Measurements from ENCODE around the gene LHX4. TPM values are rescaled to one million over a fixed set of nuclear protein-coding genes. Genes with fewer than 3 reads are reported as not detected.
A peak's percentile ranks its signal among the peaks of the same experiment; 100 is the strongest.

Gene LHX4
- total RNA-seq, 2 donors from 2014 or later, result not detected

- no peak overlapping the region for H3K27ac ChIP-seq
- DNase-seq (no peak), ATAC-seq (no peak)
- H3K4me1 ChIP-seq, result peaks cover 21% of the 10 kb centered on the region
- intact Hi-C loops (cut with DNase I), result loop anchor here (10.0 kb wide), 1 partner anchor 230 kb away; no protein-coding TSS in a partner anchor
- no peak for TF ChIP-seq POLR2A (IDR thresholded peaks at IDR 0.05)
- no peak for TF ChIP-seq CTCF (IDR thresholded peaks at IDR 0.05)
- no peaks in the 10 kb centered on the region for H3K27me3 ChIP-seq
- H3K36me3 ChIP-seq (replicated peaks in 1 of 2; ENCODE audit: insufficient read depth in 1 of 2, low read depth in 2 of 2), result no peaks in the 10 kb centered on the region
- WGBS, 2 donors, result 89 to 91% methylated on average over 11 of the region's 11 CpGs
- no peak overlapping the region for H3K4me3 ChIP-seq
- H3K9me3 ChIP-seq, result no peaks in the 10 kb centered on the region
Observed at GRCh38 chr1:180254854-180255253, 24.8 kb downstream of the LHX4 start.

- ATAC-seq, result no peak
- Histone ChIP-seq H3K9me3 (no peaks in the 10 kb centered on the region), H3K27me3 (no peaks in the 10 kb centered on the region), H3K4me1 (peaks cover 21% of the 10 kb centered on the region), H3K4me3 (no peak overlapping the region), H3K27ac (no peak overlapping the region), H3K36me3 (replicated peaks in 1 of 2; ENCODE audit: insufficient read depth in 1 of 2, low read depth in 2 of 2) (no peaks in the 10 kb centered on the region)
- TF ChIP-seq CTCF (IDR thresholded peaks at IDR 0.05) (no peak), POLR2A (IDR thresholded peaks at IDR 0.05) (no peak)
- DNase-seq, result no peak
- intact Hi-C loops (cut with DNase I), result loop anchor here (10.0 kb wide), 1 partner anchor 229 kb away; no protein-coding TSS in a partner anchor
- 78 to 84% methylated on average over 15 to 18 of the region's 18 CpGs for WGBS, 2 donors
Observed at GRCh38 chr1:180255536-180256340, 25.7 kb downstream of the LHX4 start.

- Histone ChIP-seq H3K27me3 (no peaks in the 10 kb centered on the region), H3K4me1 (peaks cover 24% of the 10 kb centered on the region), H3K9me3 (no peaks in the 10 kb centered on the region), H3K27ac (no peak overlapping the region), H3K36me3 (replicated peaks in 1 of 2; ENCODE audit: insufficient read depth in 1 of 2, low read depth in 2 of 2) (no peaks in the 10 kb centered on the region), H3K4me3 (no peak overlapping the region)
- TF ChIP-seq POLR2A (IDR thresholded peaks at IDR 0.05) (no peak), CTCF (IDR thresholded peaks at IDR 0.05) (no peak)
- ATAC-seq (peak; percentile 38), DNase-seq (peak in 3 of 4 donors; percentile 39 to 50 (median 46))
- intact Hi-C loops (cut with DNase I), result loop anchor here (10.0 kb wide), 1 partner anchor 228 kb away; no protein-coding TSS in a partner anchor
- 57 to 63% methylated on average over 14 to 15 of the region's 15 CpGs for WGBS, 2 donors
Observed at GRCh38 chr1:180256341-180257027, 26.4 kb downstream of the LHX4 start.

- Histone ChIP-seq H3K4me1 (peaks cover 28% of the 10 kb centered on the region), H3K9me3 (no peaks in the 10 kb centered on the region), H3K27me3 (no peaks in the 10 kb centered on the region), H3K4me3 (no peak overlapping the region), H3K27ac (no peak overlapping the region), H3K36me3 (replicated peaks in 1 of 2; ENCODE audit: insufficient read depth in 1 of 2, low read depth in 2 of 2) (no peaks in the 10 kb centered on the region)
- ATAC-seq (no peak), DNase-seq (no peak)
- intact Hi-C loops (cut with DNase I), result loop anchor here (10.0 kb wide), 1 partner anchor 228 kb away; no protein-coding TSS in a partner anchor
- 57 to 59% methylated on average over 5 of the region's 5 CpGs for WGBS, 2 donors
- no peak for TF ChIP-seq POLR2A (IDR thresholded peaks at IDR 0.05)
Observed at GRCh38 chr1:180257028-180257386, 26.9 kb downstream of the LHX4 start.

GRCh38 chr1:180257486-180257885 is 27.4 kb downstream of the LHX4 start:
- intact Hi-C loops (cut with DNase I), result loop anchor here (10.0 kb wide), 1 partner anchor 227 kb away; no protein-coding TSS in a partner anchor
- no peak for ATAC-seq
- 79 to 82% methylated on average over 8 of the region's 8 CpGs for WGBS, 2 donors
- no peak overlapping the region for H3K4me3 ChIP-seq
- no peaks in the 10 kb centered on the region for H3K36me3 ChIP-seq (replicated peaks in 1 of 2; ENCODE audit: insufficient read depth in 1 of 2, low read depth in 2 of 2)
- no peak overlapping the region for H3K27ac ChIP-seq
- H3K27me3 ChIP-seq, result no peaks in the 10 kb centered on the region
- DNase-seq, result no peak
- TF ChIP-seq POLR2A (IDR thresholded peaks at IDR 0.05) (no peak), CTCF (IDR thresholded peaks at IDR 0.05) (no peak)
- no peaks in the 10 kb centered on the region for H3K9me3 ChIP-seq
- H3K4me1 ChIP-seq, result peaks cover 32% of the 10 kb centered on the region

Measured in body of pancreas (tissue), 4 donors.